HFFc6 (cell line): ENCODE measurements around the gene HPCA. TPM values are rescaled to one million over a fixed set of nuclear protein-coding genes. Genes with fewer than 3 reads are reported as not detected.

ENCODE experiments used
- DNase-seq: peaks from one replicate; pipeline ENCODE4 v3.0.0-alpha.2; 2018
- H3K27ac Mint-ChIP-seq: 2 replicates; pipeline ENCODE4 v1.8.0; 2020; ENCODE audit warnings: mild to moderate bottlenecking, mixed read lengths
- H3K27me3 Mint-ChIP-seq: 2 replicates; pipeline ENCODE4 v1.8.0; 2021; ENCODE audit warnings: mild to moderate bottlenecking, moderate library complexity, mixed read lengths; ENCODE audit not compliant: insufficient read depth
- H3K36me3 Mint-ChIP-seq: 2 replicates; pipeline ENCODE4 v1.8.0; 2021; ENCODE audit warnings: low read depth, mixed read lengths
- H3K4me1 Mint-ChIP-seq: 2 replicates; pipeline ENCODE4 v1.8.0; 2020; ENCODE audit warnings: low read depth, mixed read lengths
- H3K4me3 Mint-ChIP-seq: 2 replicates; pipeline ENCODE4 v1.8.0; 2020; ENCODE audit warnings: mild to moderate bottlenecking, moderate library complexity, mixed read lengths
- H3K9me3 Mint-ChIP-seq: 2 replicates; pipeline ENCODE4 v1.8.0; 2020; ENCODE audit warnings: mild to moderate bottlenecking, mixed read lengths
- total RNA-seq, 6 experiments: library from RNA; stranded (reverse); fragmentation: NEBNext Ultra II Directional; extraction: Animal tissue kit (Norgen Biotek cat#: 25700); gene quantifications; 2 replicates in 1 of 6; 3 replicates in 5 of 6; pipeline ENCODE4 v1.2.3, GENCODE V29; 2021
- TF ChIP-seq, protein P1 (sequence below): fragments of 200-600 bp; sonication (generic); IDR thresholded peaks from 2 replicates; pipeline ENCODE4 v1.5.0; 2021; ENCODE audit warnings: antibody characterized with exemption, mild to moderate bottlenecking

HPCA gene
- total RNA-seq, 6 experiments from 2014 or later, result 0.23 TPM; not detected in 5

DNA sequence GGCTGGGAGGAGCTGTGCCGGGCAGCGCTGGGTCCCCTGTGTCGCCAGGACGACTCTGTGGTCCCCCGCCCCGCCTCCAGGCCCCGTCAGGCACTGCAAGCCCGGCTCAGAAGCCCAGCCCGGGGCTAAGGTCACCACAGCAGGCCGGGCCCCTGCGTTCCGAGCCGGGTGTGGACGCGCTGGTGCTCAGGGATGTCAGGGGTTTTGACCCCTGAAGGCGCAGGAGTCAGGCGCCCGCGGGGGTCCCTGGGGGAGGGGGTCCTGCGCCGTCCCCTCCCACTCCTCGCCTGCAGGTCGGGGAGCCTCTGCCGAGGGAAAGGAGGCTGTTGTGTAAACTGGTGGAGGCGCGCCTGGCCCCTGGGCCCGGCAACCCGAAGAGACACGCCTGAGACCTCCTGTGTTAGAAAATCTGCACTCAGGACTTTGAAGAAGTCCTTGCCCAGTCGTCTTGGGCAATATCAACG lies 38.6 kb downstream of the HPCA start:
- Mint-ChIP-seq H3K4me3 (peak overlapping the region; percentile 81), H3K9me3 (no peaks in the 10 kb centered on the region), H3K27ac (peak overlapping the region; percentile 2; the same call in 1 of the 2 replicates), H3K27me3 (peaks cover 14% of the 10 kb centered on the region), H3K36me3 (no peaks in the 10 kb centered on the region), H3K4me1 (peaks cover 34% of the 10 kb centered on the region)
- TF ChIP-seq, protein P1, sequence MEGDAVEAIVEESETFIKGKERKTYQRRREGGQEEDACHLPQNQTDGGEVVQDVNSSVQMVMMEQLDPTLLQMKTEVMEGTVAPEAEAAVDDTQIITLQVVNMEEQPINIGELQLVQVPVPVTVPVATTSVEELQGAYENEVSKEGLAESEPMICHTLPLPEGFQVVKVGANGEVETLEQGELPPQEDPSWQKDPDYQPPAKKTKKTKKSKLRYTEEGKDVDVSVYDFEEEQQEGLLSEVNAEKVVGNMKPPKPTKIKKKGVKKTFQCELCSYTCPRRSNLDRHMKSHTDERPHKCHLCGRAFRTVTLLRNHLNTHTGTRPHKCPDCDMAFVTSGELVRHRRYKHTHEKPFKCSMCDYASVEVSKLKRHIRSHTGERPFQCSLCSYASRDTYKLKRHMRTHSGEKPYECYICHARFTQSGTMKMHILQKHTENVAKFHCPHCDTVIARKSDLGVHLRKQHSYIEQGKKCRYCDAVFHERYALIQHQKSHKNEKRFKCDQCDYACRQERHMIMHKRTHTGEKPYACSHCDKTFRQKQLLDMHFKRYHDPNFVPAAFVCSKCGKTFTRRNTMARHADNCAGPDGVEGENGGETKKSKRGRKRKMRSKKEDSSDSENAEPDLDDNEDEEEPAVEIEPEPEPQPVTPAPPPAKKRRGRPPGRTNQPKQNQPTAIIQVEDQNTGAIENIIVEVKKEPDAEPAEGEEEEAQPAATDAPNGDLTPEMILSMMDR, result peak; percentile 5; the same call in 1 of the 2 replicates
- DNase-seq, result no peak

DNA sequence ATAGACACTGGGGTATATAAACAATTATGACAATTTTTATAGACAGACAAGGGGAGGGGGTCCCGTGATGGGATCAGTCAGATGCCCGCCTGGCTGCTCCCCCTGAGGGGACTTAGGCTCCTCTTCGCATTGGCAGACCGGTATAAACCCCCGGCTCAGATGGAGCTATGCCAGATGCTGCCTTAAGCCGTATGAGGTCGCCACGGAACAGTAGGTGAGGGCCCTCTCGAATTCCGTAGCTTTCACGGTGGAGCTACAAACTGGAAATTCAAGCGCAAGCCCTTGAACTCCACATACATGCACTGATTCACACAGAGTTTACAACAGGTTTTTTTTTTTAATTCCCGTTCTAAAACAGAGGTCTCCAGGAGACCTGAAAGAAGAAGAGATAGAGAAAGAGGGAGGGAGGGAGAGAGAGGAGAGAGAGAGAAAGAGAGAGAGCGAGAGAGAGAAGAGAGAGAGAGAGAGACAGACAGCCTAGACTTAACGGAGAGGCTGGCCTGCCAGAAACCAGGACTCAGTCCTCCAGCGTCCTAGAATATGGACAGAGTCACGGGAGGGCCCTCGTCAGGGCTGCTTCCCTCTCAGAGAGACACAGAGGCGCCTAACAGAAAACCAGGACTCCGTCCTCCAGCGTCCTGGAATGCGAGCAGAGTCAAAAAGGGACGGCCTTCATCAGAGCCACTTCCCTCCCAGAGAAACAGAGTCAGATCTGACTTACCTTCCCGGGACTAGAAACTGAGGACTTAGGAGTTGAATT lies 39.3 kb downstream of the HPCA start:
- Mint-ChIP-seq H3K36me3 (no peaks in the 10 kb centered on the region), H3K4me3 (peak overlapping the region; percentile 81), H3K27me3 (peaks cover 14% of the 10 kb centered on the region), H3K4me1 (peaks cover 27% of the 10 kb centered on the region), H3K27ac (peak overlapping the region; percentile 89), H3K9me3 (no peaks in the 10 kb centered on the region)
- DNase-seq, result peak; percentile 50
- TF ChIP-seq, protein P1, result no peak

DNA sequence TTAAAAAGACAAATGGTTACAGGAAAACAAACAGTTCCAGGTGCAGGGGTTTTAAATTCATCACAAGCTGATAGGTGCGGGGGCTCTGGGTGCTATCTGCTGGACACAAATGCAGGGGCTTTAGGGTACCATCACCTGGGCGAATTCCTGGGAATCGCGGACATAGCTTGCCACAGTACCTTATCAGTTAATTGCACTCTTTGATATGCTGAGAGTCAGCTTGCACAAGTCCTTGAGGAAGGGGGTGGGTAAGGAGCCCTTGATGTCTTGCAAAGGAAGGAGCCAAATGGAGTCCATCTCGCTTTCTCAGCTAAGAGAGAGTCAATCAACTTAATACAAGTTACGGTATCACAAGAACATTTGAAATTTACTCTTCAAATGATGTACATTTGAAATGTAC lies 40.3 kb downstream of the HPCA start:
- no peaks in the 10 kb centered on the region for H3K9me3 Mint-ChIP-seq
- H3K4me3 Mint-ChIP-seq, result no peak overlapping the region
- H3K27me3 Mint-ChIP-seq, result peaks cover 14% of the 10 kb centered on the region
- H3K4me1 Mint-ChIP-seq, result peaks cover 23% of the 10 kb centered on the region
- no peaks in the 10 kb centered on the region for H3K36me3 Mint-ChIP-seq
- H3K27ac Mint-ChIP-seq, result no peak overlapping the region
- TF ChIP-seq, protein P1, result no peak
- DNase-seq, result no peak

DNA sequence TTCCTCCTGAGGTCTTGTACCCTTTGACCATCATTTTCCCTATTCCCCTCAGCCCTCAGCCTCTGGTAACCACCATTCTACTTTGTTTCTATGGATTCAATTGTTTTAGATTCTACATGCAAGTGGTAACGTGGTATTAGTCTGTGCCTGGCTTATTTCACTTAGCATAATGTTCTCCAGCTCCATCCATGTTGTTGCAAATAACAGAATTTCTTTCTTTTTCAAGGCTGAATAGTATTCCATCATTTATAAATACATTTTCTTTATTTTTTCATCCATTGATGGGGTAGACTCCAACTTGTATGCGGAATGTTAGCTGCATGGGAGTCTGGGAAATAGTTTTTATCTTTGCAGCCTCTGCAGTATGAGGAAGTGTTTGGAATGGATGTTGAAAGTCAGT lies 41.1 kb downstream of the HPCA start:
- Mint-ChIP-seq H3K4me1 (peaks cover 23% of the 10 kb centered on the region), H3K4me3 (no peak overlapping the region), H3K9me3 (no peaks in the 10 kb centered on the region), H3K27ac (no peak overlapping the region), H3K36me3 (no peaks in the 10 kb centered on the region), H3K27me3 (peaks cover 14% of the 10 kb centered on the region)
- DNase-seq, result no peak
- TF ChIP-seq, protein P1, result no peak

DNA sequence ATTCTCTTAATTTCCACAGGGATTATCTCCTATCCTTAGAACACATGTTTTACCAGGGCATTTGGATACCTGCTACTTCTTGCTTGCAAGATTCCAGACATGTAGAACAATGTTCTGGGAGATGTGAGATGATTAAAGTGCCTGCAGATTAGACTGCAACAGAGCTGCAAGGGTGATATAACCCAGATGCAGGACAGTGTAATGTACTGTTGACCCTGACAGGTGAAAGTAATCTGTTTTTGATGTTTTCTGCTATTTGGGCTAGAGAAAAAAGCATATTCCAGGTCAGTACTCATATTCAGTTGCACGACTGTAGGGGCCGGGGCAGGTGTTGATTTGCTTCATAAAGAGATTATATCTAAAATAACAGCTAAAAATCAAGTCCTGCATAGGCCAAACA lies 42.0 kb downstream of the HPCA start:
- DNase-seq, result no peak
- H3K27ac Mint-ChIP-seq, result no peak overlapping the region
- no peaks in the 10 kb centered on the region for H3K36me3 Mint-ChIP-seq
- TF ChIP-seq, protein P1, result no peak
- peaks cover 14% of the 10 kb centered on the region for H3K27me3 Mint-ChIP-seq
- no peak overlapping the region for H3K4me3 Mint-ChIP-seq
- peaks cover 23% of the 10 kb centered on the region for H3K4me1 Mint-ChIP-seq
- H3K9me3 Mint-ChIP-seq, result no peaks in the 10 kb centered on the region
